H1 (cell line): ENCODE measurements around the gene SRD5A3. TPM values are rescaled to one million over a fixed set of nuclear protein-coding genes. Genes with fewer than 3 reads are reported as not detected.

Experiments used
- CTCF ChIA-PET: fragments of 300-600 bp; sonication (Branson Sonifier 250); formaldehyde crosslinking; loops from one replicate; lab custom pipeline; 2021; ENCODE audit not compliant: partially characterized antibody; lab: Charles Lee
- POLR2A ChIA-PET: fragments of 300-600 bp; sonication (Branson Sonifier 250); formaldehyde crosslinking; loops from one replicate; lab custom pipeline; 2021; ENCODE audit warnings: inconsistent platforms; ENCODE audit not compliant: partially characterized antibody; lab: Charles Lee
- DNase-seq, 2 experiments: peaks; one replicate each; pipeline versions ENCODE4 v3.0.0 to v3.0.0-alpha.2; 2010 to 2022; ENCODE audit warnings: low spot score in 2 of 2, low read depth in 1 of 2, mixed read lengths in 1 of 2
- FAIRE-seq: peaks from 2 replicates; lab custom pipeline; 2011; peaks lifted over from hg19 to GRCh38; lab: Jason Lieb, UNC
- H2AFZ ChIP-seq: 2 replicates; pipeline ENCODE4 v1.8.1; 2012; ENCODE audit warnings: low read length, inconsistent platforms
- H2AK5ac ChIP-seq: 2 replicates; pipeline ENCODE4 v1.6.1; 2013; ENCODE audit warnings: low read depth, low read length
- H2BK120ac ChIP-seq: replicated peaks from 2 replicates; pipeline ENCODE3; 2013; ENCODE audit warnings: low read depth, low read length, inconsistent platforms
- H2BK12ac ChIP-seq: 2 replicates; pipeline ENCODE4 v1.6.1; 2013; ENCODE audit warnings: low read depth, low read length
- H2BK15ac ChIP-seq: 2 replicates; pipeline ENCODE4 v1.6.1; 2013; ENCODE audit warnings: low read length
- H2BK20ac ChIP-seq: 2 replicates; pipeline ENCODE4 v1.6.1; 2013; ENCODE audit warnings: low read length
- H2BK5ac ChIP-seq: 2 replicates; pipeline ENCODE4 v1.6.1; 2013; ENCODE audit warnings: low read depth, low read length
- H3K14ac ChIP-seq: 2 replicates; pipeline ENCODE4 v1.6.1; 2013; ENCODE audit warnings: inconsistent platforms; ENCODE audit not compliant: insufficient read length
- H3K18ac ChIP-seq: 2 replicates; pipeline ENCODE4 v1.6.1; 2013; ENCODE audit warnings: low read length; ENCODE audit errors: extremely low read depth
- H3K23ac ChIP-seq: 2 replicates; pipeline ENCODE4 v1.6.1; 2013; ENCODE audit warnings: inconsistent platforms; ENCODE audit not compliant: insufficient read length
- H3K23me2 ChIP-seq: 2 replicates; pipeline ENCODE4 v1.6.1; 2013; ENCODE audit warnings: low read depth, low read length
- H3K27ac ChIP-seq: 2 replicates; pipeline ENCODE4 v1.6.1; 2011; ENCODE audit warnings: low read depth, low read length, inconsistent platforms
- H3K27me3 ChIP-seq, 4 experiments: replicated peaks in 1 of 4; 1 replicate in 1 of 4; 2 replicates in 3 of 4; pipeline versions ENCODE4 v1.6.1 to v1.8.1; 2011 to 2013; ENCODE audit warnings: low read length in 3 of 4, mild to moderate bottlenecking in 3 of 4, inconsistent platforms in 2 of 4, mixed read lengths in 2 of 4, moderate library complexity in 1 of 4; ENCODE audit not compliant: control insufficient read depth in 3 of 4, insufficient read depth in 3 of 4; ENCODE audit errors: extremely low read depth in 1 of 4
- H3K36me3 ChIP-seq, 4 experiments: 2 replicates each; pipeline versions ENCODE4 v1.6.1 to v1.8.1; 2011 to 2013; ENCODE audit warnings: mild to moderate bottlenecking in 4 of 4, low read length in 3 of 4, moderate library complexity in 2 of 4, control low read depth in 1 of 4, inconsistent platforms in 1 of 4; ENCODE audit not compliant: insufficient read depth in 4 of 4, control insufficient read depth in 2 of 4
- H3K4ac ChIP-seq: replicated peaks from 2 replicates; pipeline ENCODE3; 2013; ENCODE audit warnings: low read length, low read depth, mixed read lengths, inconsistent platforms; ENCODE audit not compliant: insufficient read length
- H3K4me1 ChIP-seq, 4 experiments: replicated peaks in 1 of 4; 1 replicate in 1 of 4; 2 replicates in 3 of 4; pipeline versions ENCODE4 v1.6.1 to v1.8.1; 2011 to 2013; ENCODE audit warnings: low read length in 3 of 4, inconsistent platforms in 2 of 4, mixed read lengths in 1 of 4; ENCODE audit not compliant: insufficient read depth in 4 of 4, control insufficient read depth in 3 of 4
- H3K4me2 ChIP-seq, 2 experiments: 2 replicates each; pipeline versions ENCODE4 v1.6.1 to v1.8.1; 2011 to 2013; ENCODE audit warnings: low read depth in 2 of 2, low read length in 2 of 2, control low read depth in 1 of 2, inconsistent platforms in 1 of 2, mild to moderate bottlenecking in 1 of 2; ENCODE audit not compliant: insufficient read depth in 1 of 2
- H3K4me3 ChIP-seq, 4 experiments: fragments of 200-600, 300-600 bp in 1 of 4; sonication (generic), shearing (Covaris generic), sonication (Bioruptor Twin) in 1 of 4; 2 replicates each; pipeline versions ENCODE4 v1.5.1 to v1.8.1; 2011 to 2016; ENCODE audit warnings: low read length in 4 of 4, low read depth in 3 of 4, control low read depth in 2 of 4, inconsistent platforms in 2 of 4, mild to moderate bottlenecking in 2 of 4, mixed read lengths in 1 of 4, moderate library complexity in 1 of 4; ENCODE audit not compliant: insufficient read depth in 2 of 4; ENCODE audit errors: extremely low read depth in 1 of 4
- H3K56ac ChIP-seq: replicated peaks from 2 replicates; pipeline ENCODE3; 2013; ENCODE audit warnings: low read depth, mild to moderate bottlenecking, mixed read lengths, low read length, inconsistent platforms; ENCODE audit not compliant: insufficient read length
- H3K79me1 ChIP-seq: 2 replicates; pipeline ENCODE4 v1.6.1; 2013; ENCODE audit warnings: low read depth, low read length, control low read depth
- H3K79me2 ChIP-seq, 2 experiments: 2 replicates each; pipeline versions ENCODE4 v1.6.1 to v1.8.1; 2012 to 2013; ENCODE audit warnings: low read length in 2 of 2, mild to moderate bottlenecking in 2 of 2, inconsistent platforms in 1 of 2; ENCODE audit not compliant: insufficient read depth in 2 of 2, control insufficient read depth in 1 of 2
- H3K9ac ChIP-seq, 4 experiments: replicated peaks in 1 of 4; 1 replicate in 1 of 4; 2 replicates in 3 of 4; pipeline versions ENCODE4 v1.6.1 to v1.8.1; 2011 to 2013; ENCODE audit warnings: low read depth in 3 of 4, low read length in 3 of 4, control low read depth in 2 of 4, mild to moderate bottlenecking in 2 of 4, moderate library complexity in 2 of 4, inconsistent platforms in 1 of 4; ENCODE audit errors: extremely low read depth in 1 of 4
- H3K9me3 ChIP-seq, 2 experiments: 2 replicates each; pipeline versions ENCODE4 v1.6.1 to v1.8.1; 2012 to 2013; ENCODE audit warnings: mild to moderate bottlenecking in 2 of 2, moderate library complexity in 2 of 2, control low read depth in 1 of 2, inconsistent platforms in 1 of 2, low read depth in 1 of 2, low read length in 1 of 2, mixed read lengths in 1 of 2; ENCODE audit not compliant: insufficient read depth in 2 of 2
- H4K20me1 ChIP-seq, 2 experiments: replicated peaks in 1 of 2; 2 replicates each; pipeline versions ENCODE3 to v1.8.1; 2011 to 2013; ENCODE audit warnings: inconsistent platforms in 2 of 2, low read length in 2 of 2, mild to moderate bottlenecking in 1 of 2; ENCODE audit not compliant: insufficient read depth in 2 of 2, control insufficient read depth in 1 of 2
- H4K5ac ChIP-seq: 2 replicates; pipeline ENCODE4 v1.6.1; 2013; ENCODE audit warnings: low read length, low read depth, mixed read lengths, inconsistent platforms; ENCODE audit not compliant: insufficient read length
- H4K8ac ChIP-seq: 2 replicates; pipeline ENCODE4 v1.8.0; 2013; ENCODE audit warnings: mild to moderate bottlenecking, moderate library complexity, low read length, inconsistent platforms; ENCODE audit not compliant: insufficient read depth; ENCODE audit errors: extremely low read depth
- H4K91ac ChIP-seq: replicated peaks from 2 replicates; pipeline ENCODE3; 2013; ENCODE audit warnings: low read length, mixed read lengths, inconsistent platforms; ENCODE audit not compliant: insufficient read length
- EGR1 ChIP-seq: IDR thresholded peaks from 2 replicates; pipeline ENCODE4 v1.6.1; 2011; ENCODE audit warnings: low read depth, low read length, borderline replicate concordance
- HDAC2 ChIP-seq, 2 experiments: fragments of 300-600 bp in 1 of 2; sonication (generic) in 1 of 2; IDR thresholded peaks; 2 replicates each; pipeline ENCODE4 v1.6.1; 2011 to 2012; ENCODE audit warnings: low read depth in 2 of 2, low read length in 2 of 2, mild to moderate bottlenecking in 2 of 2, moderate library complexity in 2 of 2, borderline replicate concordance in 1 of 2, inconsistent platforms in 1 of 2
- TAF1 ChIP-seq: IDR thresholded peaks from 2 replicates; pipeline ENCODE4 v1.6.1; 2011; ENCODE audit warnings: mild to moderate bottlenecking, low read depth, low read length
- WGBS, 2 experiments: shearing (Covaris generic) in 1 of 2; methylation state at CpG; one replicate each; pipeline versions ENCODE4 v1.1.6 to v1.1.7; 2013 to 2015; ENCODE audit warnings: low lambda C conversion rate in 2 of 2, mixed read lengths in 2 of 2, inconsistent platforms in 1 of 2, low coverage in 1 of 2, missing lambda C conversion rate in 1 of 2; ENCODE audit not compliant: insufficient replicate concordance in 2 of 2, insufficient coverage in 1 of 2, insufficient read length in 1 of 2; ENCODE audit errors: extremely low coverage in 1 of 2, missing lambda C conversion rate in 1 of 2; 5-methylcytosine and 5-hydroxymethylcytosine counted together
- polyA plus RNA-seq, 7 experiments: library from polyadenylated mRNA; depleted of rRNA in 3 of 7; stranded (reverse) in 5 of 7; unstranded in 2 of 7; fragments of >200 nt in 5 of 7; fragments of 200-250 nt in 2 of 7; gene quantifications; 1 replicate in 5 of 7; 2 replicates in 1 of 7; 4 replicates in 1 of 7; pipeline versions ENCODE4 v1.2.1 to v1.2.3, GENCODE V29; 2011 to 2013; ENCODE audit warnings: missing spikeins in 2 of 7, mixed read lengths in 2 of 7
- total RNA-seq: library from RNA; stranded (reverse); fragmentation: NEBNext Ultra II Directional; extraction: Animal tissue kit (Norgen Biotek cat#: 25700); gene quantifications from 2 replicates; pipeline ENCODE4 v1.2.1, GENCODE V29; 2021
- TF ChIP-seq, protein P1 (sequence below): IDR thresholded peaks from 2 replicates; pipeline ENCODE4 v1.6.1; 2012; ENCODE audit warnings: inconsistent platforms

Gene SRD5A3
- total and polyA plus RNA-seq, 2 of the 8 experiments (the other 6 are each of a cell fraction or from before 2014, with no cell fraction given): 19.6 to 34.6 TPM

DNA sequence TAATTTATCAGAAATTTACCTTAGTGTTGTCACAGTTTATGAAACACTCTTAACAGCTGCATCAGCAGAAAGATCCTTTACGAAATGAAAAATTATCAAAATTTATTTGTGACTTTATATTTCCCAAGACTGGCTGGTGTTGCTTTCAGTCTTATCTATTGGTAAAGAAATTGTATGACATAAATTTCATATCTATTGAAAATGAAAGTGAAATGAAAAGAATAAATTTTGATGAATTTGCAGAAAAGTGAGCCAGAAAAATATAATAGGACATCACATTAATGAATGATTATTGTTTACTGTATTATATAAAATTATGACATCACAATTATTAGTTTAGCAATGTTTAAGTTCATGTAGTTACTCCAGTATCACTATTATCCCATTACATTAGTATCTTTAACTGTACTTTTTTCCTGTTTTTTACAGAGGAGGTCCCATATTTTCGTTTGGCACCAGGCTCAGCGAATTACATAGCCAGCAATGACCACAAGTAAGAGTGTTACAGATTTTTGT, 36.5 kb downstream of the SRD5A3 start:
- POLR2A ChIA-PET: no interaction called here
- Histone ChIP-seq H3K36me3 (no peaks in the 10 kb centered on the region), H4K20me1 (no peaks in the 10 kb centered on the region), H2BK12ac (no peak overlapping the region), H3K27ac (no peak overlapping the region), H4K91ac (no peak overlapping the region), H3K79me2 (no peaks in the 10 kb centered on the region), H3K14ac (no peak overlapping the region), H3K56ac (no peak overlapping the region), H4K5ac (no peak overlapping the region), H2BK15ac (no peak overlapping the region), H3K4me1 (no peaks in the 10 kb centered on the region), H3K27me3 (no peaks in the 10 kb centered on the region), H4K8ac (no peak overlapping the region), H2BK20ac (no peak overlapping the region), H3K4me2 (no peak overlapping the region), H2AK5ac (no peak overlapping the region), H3K18ac (no peak overlapping the region), H3K9ac (no peak overlapping the region), H2BK120ac (no peak overlapping the region), H2AFZ (no peak overlapping the region), H3K79me1 (no peaks in the 10 kb centered on the region), H3K23ac (no peak overlapping the region), H2BK5ac (no peak overlapping the region), H3K4ac (no peak overlapping the region), H3K4me3 (no peak overlapping the region), H3K23me2 (no peaks in the 10 kb centered on the region), H3K9me3 (no peaks in the 10 kb centered on the region)
- TF ChIP-seq HDAC2 (IDR thresholded peaks at IDR 0.05; ENCODE audit: borderline replicate concordance in 1 of 2, low read depth in 2 of 2, low read length in 2 of 2) (no peak), TAF1 (no peak), EGR1 (no peak)
- TF ChIP-seq, protein P1, sequence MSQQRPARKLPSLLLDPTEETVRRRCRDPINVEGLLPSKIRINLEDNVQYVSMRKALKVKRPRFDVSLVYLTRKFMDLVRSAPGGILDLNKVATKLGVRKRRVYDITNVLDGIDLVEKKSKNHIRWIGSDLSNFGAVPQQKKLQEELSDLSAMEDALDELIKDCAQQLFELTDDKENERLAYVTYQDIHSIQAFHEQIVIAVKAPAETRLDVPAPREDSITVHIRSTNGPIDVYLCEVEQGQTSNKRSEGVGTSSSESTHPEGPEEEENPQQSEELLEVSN: no peak
- DNase-seq (no peak), FAIRE-seq (no peak)
- CTCF ChIA-PET: no interaction called here
- 91% methylated on average over 3 of the region's 3 CpGs; no CpG with 5 or more reads in 1 of the 2 experiments for WGBS, 2 experiments
